K562 (cell line): Measurements from ENCODE around the gene SETDB1. TPM values are rescaled to one million over a fixed set of nuclear protein-coding genes. Genes with fewer than 3 reads are reported as not detected.
A peak's percentile ranks its signal among the peaks of the same experiment; 100 is the strongest.

Experiments
- CHCHD3 ChIP-seq: fragments of 250-450 bp; sonication (Bioruptor Pico); IDR thresholded peaks from 2 replicates; pipeline ENCODE4 v2.1.2; 2022; ENCODE audit warnings: mild to moderate bottlenecking
- CREBBP ChIP-seq: IDR thresholded peaks from one replicate; pipeline ENCODE4 v1.6.1; 2012; ENCODE audit warnings: low read depth, mild to moderate bottlenecking, control low read depth, inconsistent platforms, low read length
- HCFC1 ChIP-seq: IDR thresholded peaks from 2 replicates; pipeline ENCODE4 v1.6.1; 2012; ENCODE audit warnings: low read depth, low read length, improper control_type of control experiment
- HIVEP1 ChIP-seq: fragments of 250-450 bp; sonication (Bioruptor Pico); IDR thresholded peaks from 2 replicates; pipeline ENCODE4 v1.4.0; 2020; ENCODE audit warnings: mild to moderate bottlenecking
- IFI16 ChIP-seq: fragments of 250-450 bp; sonication (Bioruptor Pico); IDR thresholded peaks from 2 replicates; pipeline ENCODE4 v2.1.2; 2022; ENCODE audit warnings: mild to moderate bottlenecking, inconsistent platforms
- JUND ChIP-seq, 2 experiments: IDR thresholded peaks; 2 replicates in 1 of 2; 3 replicates in 1 of 2; pipeline ENCODE4 v1.6.1; 2011; ENCODE audit warnings: borderline replicate concordance in 2 of 2, low read depth in 2 of 2, low read length in 2 of 2, improper control_type of control experiment in 1 of 2, missing biosample characterization in 1 of 2, missing genetic modification characterization in 1 of 2, missing genetic modification reagents in 1 of 2
- NELFE ChIP-seq: IDR thresholded peaks from 2 replicates; pipeline ENCODE4 v1.6.1; 2011; ENCODE audit warnings: mild to moderate bottlenecking; ENCODE audit not compliant: insufficient read depth, insufficient read length
- NR2C1 ChIP-seq, 2 experiments: fragments of 450-650 bp; IDR thresholded peaks; 2 replicates each; pipeline ENCODE4 v1.6.1; 2017; ENCODE audit warnings: mild to moderate bottlenecking in 2 of 2, antibody characterized with exemption in 1 of 2, inconsistent platforms in 1 of 2, missing compliant biosample characterization in 1 of 2, missing genetic modification characterization in 1 of 2
- PCBP1 ChIP-seq: fragments of 200-400 bp; formaldehyde crosslinking; IDR thresholded peaks from 2 replicates; pipeline ENCODE4 v1.6.1; 2018; ENCODE audit warnings: mild to moderate bottlenecking, low read depth, low read length; ENCODE audit not compliant: poor library complexity, severe bottlenecking
- RFX1 ChIP-seq: fragments of 450-650 bp; IDR thresholded peaks from 2 replicates; pipeline ENCODE4 v1.6.1; 2016; ENCODE audit warnings: mild to moderate bottlenecking, moderate library complexity
- SIRT6 ChIP-seq: IDR thresholded peaks from one replicate; pipeline ENCODE4 v1.6.1; 2012; ENCODE audit warnings: low read depth, mild to moderate bottlenecking, control low read depth, inconsistent platforms, low read length, moderate library complexity
- ZC3H8 ChIP-seq: fragments of 450-650 bp; IDR thresholded peaks from 2 replicates; pipeline ENCODE4 v1.6.1; 2017
- ZNF197 ChIP-seq: fragments of 200-800 bp; sonication (Bioruptor generic); IDR thresholded peaks from 2 replicates; pipeline ENCODE4 v1.6.1; 2016; ENCODE audit warnings: low read depth, missing genetic modification characterization, missing compliant biosample characterization
- polyA plus RNA-seq, 8 experiments: library from polyadenylated mRNA; depleted of rRNA in 4 of 8; stranded (reverse) in 5 of 8; unstranded in 3 of 8; fragments of >200 nt; fragmentation: Nextera tagmentation in 2 of 8; fragmentation: Illumina TruSeq in 1 of 8; extraction: Ambion mirVana in 2 of 8; extraction: Trizol in 1 of 8; gene quantifications; 2 replicates each; pipeline versions ENCODE4 v1.2.1 to v1.2.3, GENCODE V29; 2011 to 2014; ENCODE audit warnings: inconsistent platforms in 1 of 8, missing spikeins in 1 of 8
- total RNA-seq, 7 experiments: library from RNA; depleted of rRNA in 6 of 7; stranded (reverse); fragments of >200 nt in 6 of 7; fragmentation: Illumina TruSeq in 2 of 7; extraction: Trizol in 2 of 7; gene quantifications; 2 replicates each; pipeline versions ENCODE4 v1.2.1 to v1.2.3, GENCODE V29; 2011 to 2021; ENCODE audit warnings: low replicate concordance in 1 of 7
- TF ChIP-seq, protein P1 (sequence below): sonication (generic); formaldehyde crosslinking; IDR thresholded peaks from 2 replicates; pipeline ENCODE4 v1.8.0; 2022; ENCODE audit warnings: missing genetic modification reagents, mild to moderate bottlenecking, moderate library complexity, borderline replicate concordance
- TF ChIP-seq, protein P2 (sequence below): sonication (generic); formaldehyde crosslinking; IDR thresholded peaks from 2 replicates; pipeline ENCODE4 v1.8.1; 2023; ENCODE audit warnings: mild to moderate bottlenecking, missing genetic modification reagents
- TF ChIP-seq, protein P3 (sequence below): fragments of 250-450 bp; sonication (Bioruptor Pico); IDR thresholded peaks from 2 replicates; pipeline ENCODE4 v1.8.0; 2021; ENCODE audit warnings: borderline replicate concordance, mild to moderate bottlenecking, moderate library complexity; ENCODE audit not compliant: poor library complexity, severe bottlenecking
- TF ChIP-seq, protein P4 (sequence below): fragments of 450-650 bp; IDR thresholded peaks from 2 replicates; pipeline ENCODE4 v1.7.0; 2016; ENCODE audit warnings: borderline replicate concordance
- TF ChIP-seq, protein P5 (sequence below): sonication (generic); formaldehyde crosslinking; IDR thresholded peaks from 2 replicates; pipeline ENCODE4 v1.8.0; 2022; ENCODE audit warnings: mild to moderate bottlenecking, low read depth, missing genetic modification reagents

Gene SETDB1
- total and polyA plus RNA-seq, 9 of the 15 experiments (the other 6 are each of a cell fraction or from before 2014, with no cell fraction given), result 21.5 to 64.4 (median 42.0) TPM

DNA sequence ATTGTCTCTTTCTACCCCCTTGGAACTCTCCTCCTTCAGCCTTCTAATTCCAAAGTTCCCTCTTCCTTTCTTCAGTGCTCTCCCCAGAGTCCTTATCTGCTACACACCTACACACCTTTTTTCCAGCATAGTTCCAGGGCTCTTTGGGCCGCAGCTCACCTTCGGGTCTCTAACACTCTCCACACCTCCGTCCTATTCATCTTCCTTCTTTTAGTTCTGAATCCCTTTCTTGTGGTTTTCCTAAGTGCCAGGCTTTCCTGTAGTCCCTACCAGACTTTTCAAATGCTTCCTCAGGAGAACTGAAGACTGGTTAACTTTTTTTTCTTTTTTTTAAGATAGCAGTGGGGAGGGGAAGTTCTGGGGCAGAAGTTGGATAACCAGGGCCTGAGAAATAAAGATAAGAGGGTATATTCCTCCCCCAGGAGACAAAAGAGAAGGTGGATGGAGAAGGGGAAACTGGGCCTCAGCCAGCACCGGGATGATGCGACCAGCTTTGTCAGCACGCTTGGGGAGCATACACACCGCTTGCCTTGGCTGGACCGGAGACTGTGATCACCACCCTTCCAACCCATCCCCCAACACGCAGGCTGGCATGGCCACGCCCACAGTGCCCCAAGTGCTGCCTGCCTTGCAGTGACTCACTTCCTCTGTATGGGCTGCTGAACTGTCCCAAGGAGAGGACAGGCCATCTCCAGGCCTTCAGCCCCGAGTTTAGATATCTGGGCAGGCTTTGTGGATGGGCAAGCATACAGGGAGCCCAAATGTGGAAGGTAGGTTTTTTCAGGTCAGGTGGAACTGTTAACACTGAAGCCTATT lies 50.9 kb downstream of the SETDB1 start (continued):
- TF ChIP-seq, protein P1, sequence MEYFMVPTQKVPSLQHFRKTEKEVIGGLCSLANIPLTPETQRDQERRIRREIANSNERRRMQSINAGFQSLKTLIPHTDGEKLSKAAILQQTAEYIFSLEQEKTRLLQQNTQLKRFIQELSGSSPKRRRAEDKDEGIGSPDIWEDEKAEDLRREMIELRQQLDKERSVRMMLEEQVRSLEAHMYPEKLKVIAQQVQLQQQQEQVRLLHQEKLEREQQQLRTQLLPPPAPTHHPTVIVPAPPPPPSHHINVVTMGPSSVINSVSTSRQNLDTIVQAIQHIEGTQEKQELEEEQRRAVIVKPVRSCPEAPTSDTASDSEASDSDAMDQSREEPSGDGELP (CRISPR knock-in tag), result peak; percentile 69; the same call in 1 of the 2 replicates
- TF ChIP-seq, protein P2, sequence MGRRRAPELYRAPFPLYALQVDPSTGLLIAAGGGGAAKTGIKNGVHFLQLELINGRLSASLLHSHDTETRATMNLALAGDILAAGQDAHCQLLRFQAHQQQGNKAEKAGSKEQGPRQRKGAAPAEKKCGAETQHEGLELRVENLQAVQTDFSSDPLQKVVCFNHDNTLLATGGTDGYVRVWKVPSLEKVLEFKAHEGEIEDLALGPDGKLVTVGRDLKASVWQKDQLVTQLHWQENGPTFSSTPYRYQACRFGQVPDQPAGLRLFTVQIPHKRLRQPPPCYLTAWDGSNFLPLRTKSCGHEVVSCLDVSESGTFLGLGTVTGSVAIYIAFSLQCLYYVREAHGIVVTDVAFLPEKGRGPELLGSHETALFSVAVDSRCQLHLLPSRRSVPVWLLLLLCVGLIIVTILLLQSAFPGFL (CRISPR knock-in tag), result 0 out of 2 replicates have a peak, but pooled peaks have one; percentile 84
- TF ChIP-seq, protein P3, sequence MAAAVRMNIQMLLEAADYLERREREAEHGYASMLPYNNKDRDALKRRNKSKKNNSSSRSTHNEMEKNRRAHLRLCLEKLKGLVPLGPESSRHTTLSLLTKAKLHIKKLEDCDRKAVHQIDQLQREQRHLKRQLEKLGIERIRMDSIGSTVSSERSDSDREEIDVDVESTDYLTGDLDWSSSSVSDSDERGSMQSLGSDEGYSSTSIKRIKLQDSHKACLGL (CRISPR knock-in tag), result no peak
- TF ChIP-seq, protein P4, sequence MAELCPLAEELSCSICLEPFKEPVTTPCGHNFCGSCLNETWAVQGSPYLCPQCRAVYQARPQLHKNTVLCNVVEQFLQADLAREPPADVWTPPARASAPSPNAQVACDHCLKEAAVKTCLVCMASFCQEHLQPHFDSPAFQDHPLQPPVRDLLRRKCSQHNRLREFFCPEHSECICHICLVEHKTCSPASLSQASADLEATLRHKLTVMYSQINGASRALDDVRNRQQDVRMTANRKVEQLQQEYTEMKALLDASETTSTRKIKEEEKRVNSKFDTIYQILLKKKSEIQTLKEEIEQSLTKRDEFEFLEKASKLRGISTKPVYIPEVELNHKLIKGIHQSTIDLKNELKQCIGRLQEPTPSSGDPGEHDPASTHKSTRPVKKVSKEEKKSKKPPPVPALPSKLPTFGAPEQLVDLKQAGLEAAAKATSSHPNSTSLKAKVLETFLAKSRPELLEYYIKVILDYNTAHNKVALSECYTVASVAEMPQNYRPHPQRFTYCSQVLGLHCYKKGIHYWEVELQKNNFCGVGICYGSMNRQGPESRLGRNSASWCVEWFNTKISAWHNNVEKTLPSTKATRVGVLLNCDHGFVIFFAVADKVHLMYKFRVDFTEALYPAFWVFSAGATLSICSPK, result no peak
- TF ChIP-seq CREBBP (no peak), SIRT6 (no peak), HIVEP1 (CRISPR knock-in tag) (no peak), HCFC1 (no peak; the same call in 1 of the 2 replicates), ZNF197 (no peak), ZC3H8 (no peak), CHCHD3 (CRISPR knock-in tag) (no peak), JUND (IDR thresholded peaks at IDR 0.05; ENCODE audit: borderline replicate concordance, low read depth, low read length) (peak; percentile 77), JUND (tag; IDR thresholded peaks at IDR 0.05; ENCODE audit: borderline replicate concordance, low read depth, low read length) (peak; percentile 83; the same call in 2 of the 3 replicates), NELFE (no peak), RFX1 (no peak), PCBP1 (no peak), NR2C1 (IDR thresholded peaks at IDR 0.05) (0 out of 2 replicates have a peak, but pooled peaks have one; percentile 15), NR2C1 (tag; IDR thresholded peaks at IDR 0.05) (0 out of 2 replicates have a peak, but pooled peaks have one; percentile 24), IFI16 (CRISPR knock-in tag) (no peak)
- TF ChIP-seq, protein P5, sequence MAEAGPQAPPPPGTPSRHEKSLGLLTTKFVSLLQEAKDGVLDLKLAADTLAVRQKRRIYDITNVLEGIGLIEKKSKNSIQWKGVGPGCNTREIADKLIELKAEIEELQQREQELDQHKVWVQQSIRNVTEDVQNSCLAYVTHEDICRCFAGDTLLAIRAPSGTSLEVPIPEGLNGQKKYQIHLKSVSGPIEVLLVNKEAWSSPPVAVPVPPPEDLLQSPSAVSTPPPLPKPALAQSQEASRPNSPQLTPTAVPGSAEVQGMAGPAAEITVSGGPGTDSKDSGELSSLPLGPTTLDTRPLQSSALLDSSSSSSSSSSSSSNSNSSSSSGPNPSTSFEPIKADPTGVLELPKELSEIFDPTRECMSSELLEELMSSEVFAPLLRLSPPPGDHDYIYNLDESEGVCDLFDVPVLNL (CRISPR knock-in tag), result no peak
